Measurements from ENCODE around the gene SLC25A21. TPM values are rescaled to one million over a fixed set of nuclear protein-coding genes. Genes with fewer than 3 reads are reported as not detected.
"Not testable (repeated sequence)": the region's sequence is repeated elsewhere in the genome, so short reads cannot be mapped to it uniquely, and the experiment has no call there.

Gene SLC25A21
- total and polyA plus RNA-seq, 8 donors: 0.40 to 5.4 (median 1.3) TPM; not detected in 2

- WGBS, 5 donors: 93 to 98% (median 97%) methylated on average over 6 of the region's 6 CpGs
- DNase-seq: no peak
- TF ChIP-seq POLR2A (IDR thresholded peaks at IDR 0.05) (no peak), EP300 (IDR thresholded peaks at IDR 0.05) (no peak), POLR2AphosphoS5 (IDR thresholded peaks at IDR 0.05) (no peak), CTCF (IDR thresholded peaks at IDR 0.05) (no peak)
- H3K4me3 ChIP-seq: no peak overlapping the region
- H3K4me1 ChIP-seq: no peaks in the 10 kb centered on the region
- H3K9me3 ChIP-seq: peaks cover 0 to 17% (median 11%) of the 10 kb centered on the region in 4 donors
- no peak overlapping the region for H3K27ac ChIP-seq
- H3K36me3 ChIP-seq: peaks cover 0 to 29% (median 1%) of the 10 kb centered on the region in 4 donors
- intact Hi-C loops (cut with DNase I; ENCODE audit: low total_unique reads): no loop called here
- H3K27me3 ChIP-seq: no peaks in the 10 kb centered on the region
Observed at GRCh38 chr14:37210448-37210847, 38.0 kb upstream of the SLC25A21 start.

- H3K27ac ChIP-seq; DNase-seq; H3K4me3 ChIP-seq; intact Hi-C loops (cut with DNase I; ENCODE audit: low total_unique reads); H3K4me1 ChIP-seq; H3K27me3 ChIP-seq: not testable (repeated sequence)
- Histone ChIP-seq H3K9me3 (peaks cover 0 to 17% (median 11%) of the 10 kb centered on the region in 4 donors), H3K36me3 (peaks cover 0 to 22% (median 1%) of the 10 kb centered on the region in 4 donors)
- WGBS, 5 donors: 88 to 96% (median 91%) methylated on average over 2 of the region's 2 CpGs
Observed at GRCh38 chr14:37209617-37210016, 37.2 kb upstream of the SLC25A21 start.

DNA sequence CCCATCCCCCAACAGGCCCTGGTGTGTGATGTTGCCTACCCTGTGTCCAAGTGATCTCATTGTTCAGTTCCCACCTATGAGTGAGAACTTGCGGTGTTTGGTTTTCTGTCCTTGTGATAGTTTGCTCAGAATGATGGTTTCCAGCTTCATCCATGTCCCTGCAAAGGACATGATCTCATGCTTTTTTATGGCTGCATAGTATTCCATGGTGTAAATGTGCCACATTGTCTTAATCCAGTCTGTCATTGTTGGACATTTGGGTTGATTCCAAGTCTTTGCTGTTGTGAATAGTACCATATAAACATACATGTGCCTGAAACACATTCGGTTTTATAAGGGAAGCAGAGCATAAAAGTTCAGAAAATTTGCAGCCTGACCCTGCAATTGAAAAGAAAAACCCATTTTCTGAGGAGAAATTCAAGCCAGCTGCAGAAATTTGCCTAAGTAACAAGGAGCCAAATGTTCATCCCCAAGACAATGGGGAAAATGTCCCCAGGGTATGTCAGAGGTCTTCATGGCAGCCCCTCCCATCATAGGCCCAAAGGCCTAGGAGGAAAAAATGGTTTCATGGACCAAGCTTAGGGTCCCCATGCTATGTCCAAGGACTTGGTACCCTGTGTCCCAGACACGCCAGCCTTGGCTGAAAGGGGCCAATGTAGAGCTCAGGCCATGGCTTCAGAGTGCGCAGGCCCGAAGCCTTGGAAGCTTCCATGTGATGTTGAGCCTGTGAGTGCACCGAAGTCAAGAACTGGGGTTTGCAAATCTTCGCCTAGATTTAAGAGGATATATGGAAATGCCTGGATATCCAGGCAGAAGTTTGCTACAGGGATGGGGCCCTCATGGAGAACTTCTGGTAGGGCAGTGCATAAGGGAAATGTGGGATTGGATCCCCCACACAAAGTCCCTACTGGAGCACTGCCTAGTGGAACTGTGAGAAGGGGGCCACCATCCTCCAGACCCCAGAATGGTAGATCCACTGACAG lies 33.5 kb upstream of the SLC25A21 start:
- H3K36me3 ChIP-seq: peaks cover 0 to 11% (median 0%) of the 10 kb centered on the region in 4 donors
- H3K27ac ChIP-seq; H3K4me3 ChIP-seq; H3K27me3 ChIP-seq; intact Hi-C loops (cut with DNase I; ENCODE audit: low total_unique reads); DNase-seq: not testable (repeated sequence)
- H3K9me3 ChIP-seq: peaks cover 0 to 17% (median 11%) of the 10 kb centered on the region in 4 donors
- H3K4me1 ChIP-seq: peaks cover 0 to 18% (median 6%) of the 10 kb centered on the region in 4 donors
- WGBS, 5 donors: 96 to 99% (median 97%) methylated on average over 7 of the region's 7 CpGs

DNA sequence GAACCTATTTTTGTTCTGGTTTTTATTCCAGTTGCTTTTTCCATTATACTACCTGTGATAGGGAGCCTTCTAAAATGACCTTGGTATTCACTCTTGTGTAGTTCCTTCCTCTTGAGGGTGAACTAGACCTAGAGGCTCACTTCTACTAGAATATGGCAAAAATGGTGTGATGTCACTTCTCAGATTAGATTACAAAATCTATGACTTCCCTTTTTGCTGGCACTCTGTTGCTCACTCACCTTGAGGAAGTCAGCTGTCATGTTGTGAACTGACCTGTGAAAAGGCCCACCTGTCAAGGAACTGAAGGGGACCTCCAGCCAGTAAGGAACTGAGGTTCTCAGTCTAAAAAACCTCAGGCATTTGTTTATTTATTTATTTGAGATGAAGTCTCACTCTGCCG lies 31.0 kb upstream of the SLC25A21 start:
- no peak for DNase-seq
- no peak for TF ChIP-seq POLR2A (IDR thresholded peaks at IDR 0.05)
- no peak for TF ChIP-seq POLR2AphosphoS5 (IDR thresholded peaks at IDR 0.05)
- no peak for TF ChIP-seq CTCF (IDR thresholded peaks at IDR 0.05)
- TF ChIP-seq EP300 (IDR thresholded peaks at IDR 0.05): no peak
- Histone ChIP-seq H3K4me1 (peaks cover 2 to 38% (median 19%) of the 10 kb centered on the region in 4 donors), H3K27me3 (no peaks in the 10 kb centered on the region), H3K27ac (no peak overlapping the region), H3K36me3 (peaks cover 0 to 11% (median 0%) of the 10 kb centered on the region in 4 donors), H3K4me3 (no peak overlapping the region), H3K9me3 (peaks cover 0 to 17% (median 11%) of the 10 kb centered on the region in 4 donors)
- WGBS, 5 donors: 83 to 95% (median 90%) methylated on average over 1 of the region's 1 CpG
- intact Hi-C loops (cut with DNase I; ENCODE audit: low total_unique reads): no loop called here

GRCh38 chr14:37202812-37203211 lies 30.4 kb upstream of the SLC25A21 start:
- Histone ChIP-seq H3K36me3 (peaks cover 0 to 11% (median 0%) of the 10 kb centered on the region in 4 donors), H3K27me3 (no peaks in the 10 kb centered on the region), H3K27ac (no peak overlapping the region), H3K4me1 (peaks cover 5 to 39% (median 22%) of the 10 kb centered on the region in 4 donors), H3K4me3 (no peak overlapping the region), H3K9me3 (peaks cover 0 to 17% (median 11%) of the 10 kb centered on the region in 4 donors)
- DNase-seq: no peak
- intact Hi-C loops (cut with DNase I; ENCODE audit: low total_unique reads): no loop called here
- WGBS, 5 donors: 79 to 93% (median 86%) methylated on average over 2 of the region's 2 CpGs
- TF ChIP-seq CTCF (IDR thresholded peaks at IDR 0.05) (no peak), POLR2AphosphoS5 (IDR thresholded peaks at IDR 0.05) (no peak), POLR2A (IDR thresholded peaks at IDR 0.05) (no peak), EP300 (IDR thresholded peaks at IDR 0.05) (no peak)

Data from stomach (tissue), 9 donors.